Fibroblast of mammary gland (primary cell): ENCODE results near the gene LY6G6F.
A peak's percentile ranks its signal among the peaks of the same experiment; 100 is the strongest.

ENCODE experiments used
- DNase-seq: peaks from one replicate; pipeline ENCODE4 v3.0.0-alpha.2; 2010; ENCODE audit warnings: low read depth
- H3K4me3 ChIP-seq: 2 replicates; pipeline ENCODE4 v1.5.1; 2011; ENCODE audit warnings: low read depth, mild to moderate bottlenecking, low read length, moderate library complexity; ENCODE audit not compliant: control insufficient read depth
- CTCF ChIP-seq: conservative IDR thresholded peaks from 2 replicates; pipeline ENCODE4 v1.5.1; 2011; ENCODE audit warnings: low read depth, low read length, inconsistent platforms; ENCODE audit not compliant: control insufficient read depth, insufficient read depth

LY6G6F gene

DNA sequence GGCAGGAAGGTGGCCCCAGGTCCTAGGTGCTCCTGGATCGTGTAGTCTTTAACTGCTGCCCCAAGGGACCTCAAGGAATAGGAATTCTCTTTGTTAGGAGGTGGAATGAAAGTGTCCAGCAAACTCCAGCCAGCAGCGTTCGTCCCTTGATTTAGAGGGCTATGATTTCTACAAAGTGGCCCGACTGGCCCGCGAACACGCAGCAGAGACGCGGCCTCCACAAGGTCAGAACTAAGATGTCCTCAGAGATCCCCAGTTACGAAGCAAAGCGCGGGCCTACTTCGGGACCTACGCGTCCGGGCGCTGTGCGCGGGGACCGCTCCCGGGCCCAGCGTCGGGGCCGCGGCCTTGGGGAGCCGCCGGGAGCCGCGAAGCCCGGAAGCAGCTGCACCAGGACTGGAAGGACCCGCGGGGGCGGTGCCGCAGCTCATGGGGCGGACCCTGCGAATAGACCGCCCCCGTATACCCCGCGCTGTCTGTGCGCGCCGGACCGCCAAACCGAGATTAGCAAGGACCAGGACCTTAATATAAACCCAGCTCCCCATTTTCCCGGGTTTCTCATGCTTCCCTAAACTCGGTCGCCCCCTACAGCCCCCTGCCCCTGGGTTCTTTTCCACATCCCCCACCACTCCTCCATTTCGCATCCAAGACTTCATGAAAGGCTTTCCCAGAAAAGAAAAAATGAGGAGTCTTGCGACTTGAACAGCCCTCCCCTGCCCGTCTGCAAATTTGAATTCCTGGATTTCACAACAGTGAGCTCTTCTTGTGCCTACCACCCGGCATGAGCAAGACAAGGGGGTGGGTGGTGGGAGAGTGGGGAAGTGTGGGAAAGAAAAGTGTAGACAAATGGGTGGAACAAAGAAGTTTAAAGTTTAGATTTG is 46.0 kb upstream of the LY6G6F start, which contains the start of gene C6orf47:
C6orf47 (minus strand) TSS at position 398 of the 881 bp plus-strand sequence. CDS start 831 bp downstream, outside the sequence.
- TF ChIP-seq CTCF = no peak
- peak; percentile 73 for DNase-seq
- H3K4me3 ChIP-seq = peak within 1 kb of the TSS; percentile 89

GRCh38 chr6:31661262-31662123 is 45.2 kb upstream of the LY6G6F start:
- no peak for DNase-seq
- no peak for TF ChIP-seq CTCF
- H3K4me3 ChIP-seq = peak overlapping the region; percentile 89

- TF ChIP-seq CTCF = no peak
- H3K4me3 ChIP-seq = no peak overlapping the region
- DNase-seq = no peak
Observed at GRCh38 chr6:31662124-31662723, 44.4 kb upstream of the LY6G6F start.

DNA sequence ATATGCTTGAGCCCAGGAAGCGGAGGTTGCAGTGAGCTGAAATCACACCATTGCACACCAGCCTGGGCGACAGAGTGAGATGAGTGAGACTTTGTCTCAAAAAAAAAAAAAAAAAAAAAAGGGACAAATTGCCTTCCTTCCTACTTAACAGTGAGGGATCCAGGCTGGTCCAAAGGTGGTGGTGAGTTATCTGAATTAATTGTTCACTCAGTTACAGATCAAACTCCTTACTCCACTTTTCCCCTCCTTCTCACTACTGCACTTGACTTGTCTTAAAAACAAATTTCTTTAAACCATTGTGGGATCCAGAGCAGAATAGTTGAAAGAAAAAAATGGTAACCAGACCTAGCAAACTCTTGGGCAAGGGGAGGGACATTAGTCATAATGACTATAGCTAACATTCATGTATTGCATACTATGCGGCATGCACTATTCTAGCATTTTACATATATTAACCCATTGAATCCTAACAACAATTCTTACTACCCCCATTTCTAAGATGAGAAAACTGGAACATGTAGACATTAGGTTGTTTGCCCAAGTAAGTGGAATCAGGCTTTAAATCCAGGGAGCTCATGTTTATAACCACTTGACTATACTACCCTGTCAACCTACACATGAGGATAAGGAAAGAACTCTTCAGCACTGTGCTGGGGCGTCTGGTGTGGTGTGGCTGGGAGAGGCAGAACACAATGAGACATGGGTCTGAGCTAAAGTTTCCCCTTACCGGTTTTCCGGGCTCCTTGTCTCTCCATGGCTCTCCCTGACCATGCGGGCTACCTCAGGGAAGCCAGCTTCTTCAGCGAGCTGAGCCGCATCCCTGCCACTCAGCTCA is 43.3 kb upstream of the LY6G6F start:
- no peak for TF ChIP-seq CTCF
- peak overlapping the region; percentile 93 for H3K4me3 ChIP-seq

DNA sequence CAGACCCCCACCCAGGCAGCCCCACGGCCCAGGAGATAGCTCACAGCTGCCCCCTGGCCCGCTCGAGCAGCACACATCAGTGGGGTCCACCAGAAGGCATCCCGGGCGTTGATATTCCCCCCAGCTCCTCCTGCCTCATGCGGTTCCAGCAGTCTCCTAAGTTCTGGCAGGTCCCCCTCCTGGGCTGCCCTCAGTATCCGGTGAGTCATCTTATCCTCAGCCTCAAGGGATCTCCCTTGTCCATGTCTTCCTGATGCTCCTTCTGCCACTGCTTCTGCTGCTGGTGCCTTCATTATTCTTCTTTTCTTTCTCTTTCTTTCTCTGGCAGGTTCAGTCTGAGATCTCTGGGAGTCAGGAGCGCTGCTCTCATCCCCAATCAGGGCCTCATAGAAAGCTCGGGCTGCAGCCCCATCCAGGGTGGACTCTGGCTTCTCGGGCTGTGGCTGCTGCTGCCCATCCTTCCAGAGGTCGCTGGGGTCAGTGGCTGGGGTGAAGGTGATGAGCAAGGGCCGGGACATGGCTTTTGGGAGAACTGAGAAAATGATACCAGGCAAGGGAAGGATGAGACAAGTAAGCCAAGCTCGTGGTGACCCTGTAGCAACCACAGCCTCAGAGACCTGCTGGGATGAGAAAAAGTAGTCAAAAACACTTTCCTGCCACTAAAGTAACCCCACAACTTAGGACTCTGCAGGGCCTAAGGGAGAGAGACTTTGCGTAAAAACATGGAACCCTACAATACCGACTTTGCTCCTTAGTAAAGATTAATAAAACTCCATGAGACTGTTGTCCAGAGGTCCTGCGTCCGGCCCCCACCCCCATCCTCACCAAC is 42.5 kb upstream of the LY6G6F start:
- peak; percentile 86 for DNase-seq
- no peak for TF ChIP-seq CTCF

More for the DNA sequence above, 43.3 kb upstream of the LY6G6F start:
- DNase-seq = peak; percentile 69

More for the DNA sequence above, 42.5 kb upstream of the LY6G6F start:
- peak overlapping the region; percentile 93 for H3K4me3 ChIP-seq
